Skeletal muscle tissue (tissue), 4 donors: ENCODE measurements around the gene TOR1B. TPM values are rescaled to one million over a fixed set of nuclear protein-coding genes. Genes with fewer than 3 reads are reported as not detected.
A peak's percentile ranks its signal among the peaks of the same experiment; 100 is the strongest.
"Not testable (repeated sequence)": the region's sequence is repeated elsewhere in the genome, so short reads cannot be mapped to it uniquely, and the experiment has no call there.

Experiments used
- H3K27ac ChIP-seq: one replicate; pipeline ENCODE4 v1.7.0; 2013; ENCODE audit warnings: mild to moderate bottlenecking, low read depth, low read length, inconsistent platforms
- H3K27me3 ChIP-seq, 3 donors: one replicate each; pipeline ENCODE4 v1.7.0; 2013; ENCODE audit warnings: low read length in 3 of 3; ENCODE audit not compliant: control insufficient read depth in 3 of 3, insufficient read depth in 3 of 3
- H3K36me3 ChIP-seq, 3 donors: one replicate each; pipeline ENCODE4 v1.7.0; 2013; ENCODE audit warnings: low read length in 3 of 3; ENCODE audit not compliant: control insufficient read depth in 3 of 3, insufficient read depth in 3 of 3
- H3K4me1 ChIP-seq, 3 donors: one replicate each; pipeline ENCODE4 v1.7.0; 2013; ENCODE audit warnings: low read length in 3 of 3, mild to moderate bottlenecking in 3 of 3; ENCODE audit not compliant: control insufficient read depth in 3 of 3, insufficient read depth in 3 of 3
- H3K4me3 ChIP-seq, 3 donors: one replicate each; pipeline ENCODE4 v1.7.0; 2013; ENCODE audit warnings: low read length in 3 of 3
- H3K9ac ChIP-seq, 3 donors: one replicate each; pipeline ENCODE4 v1.7.0; 2013; ENCODE audit warnings: low read length in 3 of 3, mild to moderate bottlenecking in 3 of 3, moderate library complexity in 2 of 3, low read depth in 1 of 3
- H3K9me3 ChIP-seq, 3 donors: one replicate each; pipeline ENCODE4 v1.7.0; 2013; ENCODE audit warnings: low read length in 3 of 3; ENCODE audit not compliant: control insufficient read depth in 3 of 3
- total RNA-seq: library from RNA; depleted of rRNA; stranded (reverse); fragments of >200 nt; gene quantifications from one replicate; pipeline ENCODE4 v1.2.3, GENCODE V29; 2014
- donor health status: Osteomylitis.

The TOR1B gene
- 15.7 TPM for total RNA-seq

GRCh38 chr9:129802833-129803675 is at the start of gene TOR1B:
TOR1B (plus strand) TSS chr9:129803184; CDS start chr9:129803213, 29 bp downstream.
- peak within 1 kb of the TSS; percentile 76 to 83 (median 77) for H3K9ac ChIP-seq
- no peaks in the 10 kb centered on the region for H3K9me3 ChIP-seq
- H3K4me1 ChIP-seq: peaks cover 9 to 10% (median 10%) of the 10 kb centered on the region in 3 donors
- H3K27ac ChIP-seq: peak within 1 kb of the TSS; percentile 60
- H3K4me3 ChIP-seq: peak within 1 kb of the TSS; percentile 83 to 90 (median 83)
- peaks cover 9 to 14% (median 11%) of the 10 kb centered on the region in 3 donors for H3K36me3 ChIP-seq
- H3K27me3 ChIP-seq: no peaks in the 10 kb centered on the region

GRCh38 chr9:129755151-129755550 is 47.8 kb upstream of the TOR1B start:
- Histone ChIP-seq H3K27me3 (peaks cover 33 to 36% (median 35%) of the 10 kb centered on the region in 3 donors), H3K4me1 (peaks cover 11 to 18% (median 12%) of the 10 kb centered on the region in 3 donors), H3K36me3 (no peaks in the 10 kb centered on the region), H3K4me3 (no peak overlapping the region), H3K9ac (no peak overlapping the region), H3K9me3 (no peaks in the 10 kb centered on the region), H3K27ac (no peak overlapping the region)

GRCh38 chr9:129756191-129756590 is 46.8 kb upstream of the TOR1B start:
- Histone ChIP-seq H3K27ac (no peak overlapping the region), H3K27me3 (peaks cover 25 to 31% (median 28%) of the 10 kb centered on the region in 3 donors), H3K4me3 (no peak overlapping the region), H3K4me1 (peaks cover 11 to 18% (median 12%) of the 10 kb centered on the region in 3 donors), H3K9me3 (no peaks in the 10 kb centered on the region), H3K36me3 (no peaks in the 10 kb centered on the region), H3K9ac (no peak overlapping the region)

DNA sequence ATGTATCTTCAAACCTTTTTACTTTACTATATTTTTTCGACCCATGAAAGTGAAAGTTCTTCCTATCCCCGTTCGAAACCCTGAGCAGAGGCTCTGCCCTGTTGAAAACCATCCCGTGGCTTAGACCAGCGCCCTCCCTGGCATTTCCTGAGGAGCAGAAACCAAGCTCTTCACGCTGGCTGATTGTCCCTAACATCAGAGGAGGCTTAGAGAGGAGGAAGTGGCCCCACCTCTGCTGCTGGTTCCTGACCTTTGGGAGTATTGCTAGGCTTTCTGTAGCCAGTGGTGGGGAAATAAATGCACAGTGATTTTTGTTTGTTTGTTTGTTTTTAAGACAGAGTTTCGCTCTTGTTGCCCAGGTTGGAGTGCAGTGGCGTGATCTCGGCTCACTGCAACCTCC is 45.9 kb upstream of the TOR1B start:
- H3K36me3 ChIP-seq: no peaks in the 10 kb centered on the region
- H3K9ac ChIP-seq: no peak overlapping the region
- H3K27ac ChIP-seq: no peak overlapping the region
- no peak overlapping the region for H3K4me3 ChIP-seq
- peaks cover 20 to 31% (median 29%) of the 10 kb centered on the region in 3 donors for H3K27me3 ChIP-seq
- no peaks in the 10 kb centered on the region for H3K9me3 ChIP-seq
- peaks cover 10 to 22% (median 13%) of the 10 kb centered on the region in 3 donors for H3K4me1 ChIP-seq

DNA sequence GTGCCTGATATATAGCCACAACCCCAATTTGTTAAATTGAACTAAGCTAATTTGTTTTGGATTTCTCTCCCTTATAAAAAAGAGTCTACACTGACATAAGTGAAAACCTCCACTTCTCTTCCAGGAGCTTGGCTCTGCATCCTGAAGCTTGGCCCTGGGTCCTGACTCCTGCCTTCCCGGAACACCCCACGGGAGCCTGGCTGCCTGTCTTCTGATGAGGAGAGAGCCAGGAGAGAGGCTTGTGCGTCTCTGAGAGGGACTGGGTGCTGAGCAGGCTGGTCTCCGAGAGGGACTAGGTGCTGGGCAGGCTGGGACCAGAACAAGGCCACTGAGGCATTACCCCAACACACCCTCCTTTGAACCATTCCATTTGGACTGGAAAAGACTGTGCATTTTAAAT is 43.7 kb upstream of the TOR1B start:
- no peaks in the 10 kb centered on the region for H3K9me3 ChIP-seq
- peaks cover 10 to 14% (median 10%) of the 10 kb centered on the region in 3 donors for H3K27me3 ChIP-seq
- no peak overlapping the region for H3K4me3 ChIP-seq
- H3K36me3 ChIP-seq: no peaks in the 10 kb centered on the region
- H3K9ac ChIP-seq: no peak overlapping the region
- H3K27ac ChIP-seq: no peak overlapping the region
- peaks cover 4 to 13% (median 7%) of the 10 kb centered on the region in 3 donors for H3K4me1 ChIP-seq

GRCh38 chr9:129759804-129760502 is 43.0 kb upstream of the TOR1B start:
- Histone ChIP-seq H3K27ac (no peak overlapping the region), H3K27me3 (peaks cover 10 to 14% (median 10%) of the 10 kb centered on the region in 3 donors), H3K9me3 (no peaks in the 10 kb centered on the region), H3K4me1 (peaks cover 4 to 13% (median 7%) of the 10 kb centered on the region in 3 donors), H3K4me3 (no peak overlapping the region), H3K36me3 (no peaks in the 10 kb centered on the region), H3K9ac (no peak overlapping the region)

GRCh38 chr9:129760784-129761183 is 42.2 kb upstream of the TOR1B start:
- not testable (repeated sequence) for H3K27ac ChIP-seq

GRCh38 chr9:129761293-129761900 is 41.6 kb upstream of the TOR1B start:
- H3K9me3 ChIP-seq: no peaks in the 10 kb centered on the region
- peaks cover 6 to 14% (median 10%) of the 10 kb centered on the region in 3 donors for H3K27me3 ChIP-seq
- no peak overlapping the region for H3K9ac ChIP-seq
- no peak overlapping the region for H3K4me3 ChIP-seq
- H3K4me1 ChIP-seq: peaks cover 4 to 13% (median 7%) of the 10 kb centered on the region in 3 donors
- peak overlapping the region; percentile 57 for H3K27ac ChIP-seq
- no peaks in the 10 kb centered on the region for H3K36me3 ChIP-seq

More at GRCh38 chr9:129760784-129761183, 42.2 kb upstream of the TOR1B start:
- H3K9ac ChIP-seq, H3K36me3 ChIP-seq, H3K4me3 ChIP-seq, H3K9me3 ChIP-seq: not testable (repeated sequence)
- Histone ChIP-seq H3K27me3 (peaks cover 6 to 14% (median 10%) of the 10 kb centered on the region in 3 donors), H3K4me1 (peaks cover 4 to 13% (median 7%) of the 10 kb centered on the region in 3 donors)

DNA sequence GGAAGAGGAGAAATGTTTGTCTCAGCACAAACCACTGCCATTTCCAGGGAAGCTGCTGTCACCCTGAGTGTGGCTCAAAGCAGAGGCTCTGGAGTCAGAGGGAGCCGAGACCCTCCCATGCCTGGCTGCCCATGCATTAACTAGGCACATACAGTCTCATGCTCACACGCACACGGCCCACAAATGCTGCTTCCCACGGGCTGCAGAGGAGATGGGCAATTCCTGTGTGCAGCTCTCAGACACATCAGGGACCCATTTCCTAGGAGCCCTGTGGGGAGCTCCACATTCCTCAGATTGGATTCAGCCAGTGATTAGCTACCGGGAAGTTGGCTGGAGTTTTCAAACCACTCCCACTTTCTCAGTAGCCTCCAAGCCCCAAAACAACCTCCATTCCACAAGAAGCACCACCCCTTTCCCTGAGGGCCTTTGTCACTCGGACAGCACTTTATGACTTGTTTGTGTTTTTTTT is 41.0 kb upstream of the TOR1B start:
- Histone ChIP-seq H3K4me1 (peaks cover 4 to 13% (median 7%) of the 10 kb centered on the region in 3 donors), H3K9ac (no peak overlapping the region), H3K27me3 (peaks cover 6 to 14% (median 10%) of the 10 kb centered on the region in 3 donors), H3K4me3 (no peak overlapping the region), H3K36me3 (no peaks in the 10 kb centered on the region), H3K27ac (peak overlapping the region; percentile 57), H3K9me3 (no peaks in the 10 kb centered on the region)
